AG20443 (cell line): ENCODE measurements around the gene ZNF469.
A peak's percentile ranks its signal among the peaks of the same experiment; 100 is the strongest.

ENCODE experiments used
- DNase-seq: peaks from one replicate; pipeline ENCODE4 v3.0.0; 2012; ENCODE audit warnings: low spot score, mixed read lengths

Gene ZNF469

DNA sequence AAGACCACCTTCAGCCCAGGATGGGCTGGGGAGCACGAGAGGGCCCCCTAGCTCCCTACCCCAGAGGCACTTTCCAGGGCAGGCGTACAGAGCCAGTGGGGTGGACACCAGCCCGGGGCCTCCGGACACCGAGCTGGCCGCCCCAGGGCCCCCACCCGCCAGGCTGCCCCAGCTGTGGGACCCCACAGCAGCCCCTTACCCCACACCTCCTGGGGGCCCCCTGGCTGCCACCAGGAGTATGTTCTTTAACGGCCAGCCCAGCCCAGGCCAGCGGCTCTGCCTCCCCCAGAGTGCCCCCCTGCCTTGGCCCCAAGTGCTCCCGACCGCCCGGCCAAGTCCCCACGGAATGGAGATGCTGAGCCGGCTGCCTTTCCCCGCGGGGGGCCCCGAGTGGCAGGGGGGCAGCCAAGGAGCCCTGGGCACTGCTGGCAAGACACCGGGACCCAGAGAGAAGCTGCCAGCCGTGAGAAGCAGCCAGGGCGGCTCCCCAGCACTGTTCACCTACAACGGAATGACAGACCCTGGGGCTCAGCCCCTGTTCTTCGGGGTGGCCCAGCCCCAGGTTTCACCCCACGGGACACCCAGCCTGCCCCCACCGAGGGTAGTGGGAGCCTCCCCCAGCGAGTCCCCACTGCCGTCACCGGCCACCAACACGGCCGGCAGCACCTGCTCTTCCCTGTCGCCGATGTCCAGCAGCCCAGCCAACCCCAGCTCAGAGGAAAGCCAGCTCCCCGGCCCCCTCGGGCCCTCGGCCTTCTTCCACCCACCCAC is 46.0 kb downstream of the ZNF469 start:
- DNase-seq: no peak

DNA sequence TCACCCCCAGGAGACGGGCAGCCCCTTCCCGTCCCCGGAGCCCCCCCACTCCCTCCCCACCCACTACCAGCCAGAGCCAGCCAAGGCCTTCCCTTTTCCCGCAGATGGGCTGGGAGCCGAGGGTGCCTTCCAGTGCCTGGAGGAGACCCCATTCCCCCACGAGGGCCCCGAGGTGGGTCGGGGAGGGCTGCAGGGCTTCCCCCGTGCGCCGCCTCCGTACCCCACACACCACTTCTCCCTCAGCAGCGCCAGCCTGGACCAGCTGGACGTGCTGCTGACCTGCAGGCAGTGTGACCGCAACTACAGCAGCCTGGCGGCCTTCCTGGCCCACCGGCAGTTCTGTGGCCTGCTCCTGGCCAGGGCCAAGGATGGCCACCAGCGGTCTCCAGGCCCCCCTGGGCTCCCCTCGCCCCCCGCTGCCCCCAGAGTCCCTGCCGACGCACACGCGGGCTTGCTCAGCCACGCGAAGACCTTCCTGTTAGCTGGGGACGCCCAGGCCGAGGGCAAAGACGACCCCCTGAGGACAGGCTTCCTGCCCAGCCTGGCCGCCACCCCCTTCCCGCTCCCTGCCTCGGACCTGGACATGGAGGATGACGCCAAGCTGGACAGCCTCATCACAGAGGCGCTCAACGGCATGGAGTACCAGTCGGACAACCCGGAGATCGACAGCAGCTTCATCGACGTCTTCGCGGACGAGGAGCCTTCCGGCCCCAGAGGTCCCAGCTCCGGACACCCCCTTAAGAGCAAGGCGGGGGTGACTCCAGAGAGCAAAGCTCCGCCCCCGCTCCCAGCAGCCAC is 46.8 kb downstream of the ZNF469 start:
- no peak for DNase-seq

DNA sequence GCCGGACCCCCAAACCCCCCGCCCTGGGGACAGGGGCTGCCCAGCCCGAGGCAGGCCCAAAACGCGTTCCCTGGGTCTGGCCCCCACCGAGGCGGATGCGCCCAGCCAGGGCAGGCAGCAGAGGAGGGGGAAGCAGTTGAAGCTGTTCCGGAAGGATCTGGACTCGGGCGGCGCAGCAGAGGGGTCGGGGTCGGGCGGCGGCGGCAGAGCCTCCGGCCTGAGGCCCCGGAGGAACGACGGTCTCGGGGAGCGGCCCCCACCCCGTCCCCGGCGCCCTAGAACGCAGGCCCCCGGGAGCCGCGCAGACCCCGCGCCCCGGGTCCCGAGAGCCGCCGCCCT is 47.4 kb downstream of the ZNF469 start:
- no peak for DNase-seq

DNA sequence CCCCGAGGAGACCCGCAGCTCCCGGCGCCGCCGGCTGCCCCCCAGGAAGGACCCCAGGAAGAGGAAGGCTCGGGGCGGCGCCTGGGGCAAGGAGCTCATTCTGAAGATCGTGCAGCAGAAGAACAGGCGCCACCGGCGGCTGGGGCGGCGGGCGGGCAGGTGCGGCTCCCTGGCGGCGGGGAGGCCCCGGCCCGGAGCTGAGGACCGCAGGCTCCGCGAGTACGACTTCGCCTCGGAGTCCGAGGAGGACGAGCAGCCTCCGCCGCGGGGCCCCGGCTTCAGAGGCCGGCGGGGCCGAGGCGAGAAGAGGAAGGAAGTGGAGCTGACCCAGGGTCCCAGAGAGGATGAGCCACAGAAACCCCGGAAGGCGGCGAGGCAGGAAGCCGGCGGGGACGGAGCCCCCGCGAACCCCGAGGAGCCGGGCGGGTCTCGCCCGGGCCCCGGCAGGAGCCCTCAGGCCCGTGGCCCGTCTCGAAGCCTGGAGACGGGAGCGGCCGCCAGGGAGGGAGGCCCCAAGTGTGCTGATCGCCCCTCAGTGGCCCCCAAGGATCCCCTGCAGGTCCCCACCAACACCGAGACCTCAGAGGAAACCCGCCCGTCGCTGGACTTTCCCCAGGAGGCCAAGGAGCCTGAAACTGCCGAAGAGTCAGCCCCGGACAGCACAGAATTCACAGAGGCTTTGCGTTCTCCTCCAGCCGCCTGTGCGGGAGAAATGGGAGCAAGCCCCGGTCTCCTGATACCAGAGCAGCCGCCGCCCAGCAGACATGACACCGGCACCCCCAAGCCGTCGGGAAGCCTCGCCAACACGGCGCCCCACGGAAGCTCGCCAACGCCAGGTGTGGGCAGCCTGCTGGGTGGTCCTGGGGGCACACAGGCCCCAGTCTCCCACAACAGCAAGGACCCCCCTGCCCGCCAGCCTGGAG is 48.0 kb downstream of the ZNF469 start:
- peak; percentile 51 for DNase-seq

DNA sequence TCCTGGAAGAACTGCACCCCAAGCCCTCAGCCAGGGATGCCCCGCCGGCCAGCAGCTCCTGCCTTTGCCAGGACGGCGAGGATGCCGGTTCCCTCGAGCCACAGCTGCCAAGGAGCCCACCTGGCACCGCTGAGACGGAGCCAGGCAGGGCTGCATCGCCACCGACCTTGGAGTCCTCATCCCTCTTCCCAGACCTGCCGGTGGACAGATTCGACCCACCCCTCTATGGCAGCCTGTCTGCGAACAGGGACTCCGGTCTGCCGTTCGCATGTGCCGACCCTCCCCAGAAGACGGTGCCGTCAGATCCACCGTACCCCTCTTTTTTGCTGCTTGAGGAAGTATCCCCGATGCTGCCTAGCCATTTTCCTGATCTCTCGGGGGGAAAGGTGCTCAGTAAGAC is 48.9 kb downstream of the ZNF469 start:
- DNase-seq: no peak

DNA sequence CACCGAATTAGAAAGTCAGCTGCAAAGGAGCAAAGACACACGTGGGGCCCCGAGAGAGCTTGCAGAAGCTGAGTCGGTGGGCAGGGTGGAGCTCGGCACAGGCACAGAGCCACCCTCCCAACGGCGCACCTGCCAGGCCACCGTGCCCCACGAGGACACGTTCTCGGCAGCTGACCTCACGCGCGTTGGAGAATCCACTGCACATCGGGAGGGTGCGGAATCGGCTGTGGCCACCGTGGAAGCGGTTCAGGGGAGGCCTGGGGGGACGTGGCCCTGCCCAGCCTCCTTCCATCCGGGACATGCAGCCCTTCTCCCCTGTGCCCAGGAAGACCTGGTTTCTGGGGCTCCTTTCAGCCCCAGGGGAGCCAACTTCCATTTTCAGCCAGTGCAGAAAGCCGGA is 49.4 kb downstream of the ZNF469 start:
- DNase-seq: no peak
